Stimulated activated memory B cell treated with anti-CD40 and anti-IgM and Interleukin-4, amounts not matched to agents 10 μg/mL and 1 μg/mL and 100 μg/mL, for 72 hours (primary cell): ENCODE data around the gene COMMD1.
"Not testable (repeated sequence)": the region's sequence is repeated elsewhere in the genome, so short reads cannot be mapped to it uniquely, and the experiment has no call there.

Experiments used
- ATAC-seq: fragments of 150-1000 bp; cut with Tn5 transposase; 2 replicates; pipeline ENCODE4 v1.10.0; 2021
- H3K27ac Mint-ChIP-seq: one replicate; pipeline ENCODE4 v1.8.0; 2022; ENCODE audit warnings: mild to moderate bottlenecking, mixed read lengths
- H3K27me3 Mint-ChIP-seq: one replicate; pipeline ENCODE4 v1.8.0; 2022; ENCODE audit warnings: mixed read lengths
- H3K36me3 Mint-ChIP-seq: one replicate; pipeline ENCODE4 v1.8.0; 2022; ENCODE audit warnings: mixed read lengths
- H3K4me1 Mint-ChIP-seq: one replicate; pipeline ENCODE4 v1.8.0; 2022; ENCODE audit warnings: mixed read lengths
- H3K4me3 Mint-ChIP-seq: one replicate; pipeline ENCODE4 v1.8.0; 2022; ENCODE audit warnings: mild to moderate bottlenecking, moderate library complexity, mixed read lengths
- H3K9me3 Mint-ChIP-seq: one replicate; pipeline ENCODE4 v1.8.0; 2022; ENCODE audit warnings: mixed read lengths

The COMMD1 gene

DNA sequence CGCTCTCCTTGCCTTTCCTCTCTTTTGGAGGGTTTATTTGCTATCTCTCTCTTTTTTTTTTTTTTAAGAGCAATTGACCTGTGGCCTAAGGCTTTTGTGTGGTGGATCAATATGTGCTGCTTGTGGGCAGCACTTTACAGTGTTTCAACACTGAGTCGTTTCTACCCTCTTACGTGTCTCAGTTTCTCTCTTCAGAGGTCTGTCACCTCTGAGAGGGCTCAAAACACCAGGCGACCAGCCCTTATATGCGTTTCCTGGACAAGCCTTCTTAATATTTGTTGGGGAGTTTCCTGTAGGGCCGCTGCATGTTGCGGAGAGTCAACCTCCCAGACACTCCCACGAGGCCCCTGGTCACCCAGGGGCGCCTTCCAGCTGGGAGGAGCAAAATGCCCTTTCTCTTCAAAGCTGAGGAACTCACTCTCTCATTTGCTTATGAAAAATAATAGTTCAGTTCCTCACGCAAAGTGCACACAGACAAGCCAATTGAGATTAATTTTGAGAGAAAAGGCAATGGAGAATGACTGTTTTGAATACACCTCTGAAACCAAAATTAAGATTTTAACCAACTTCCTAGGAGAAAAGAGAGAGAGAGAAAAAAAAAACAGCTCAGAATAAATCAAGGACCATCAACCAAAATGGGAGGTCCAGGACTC lies 194.2 kb downstream of the COMMD1 start:
- Mint-ChIP-seq H3K9me3 (no peaks in the 10 kb centered on the region), H3K27me3 (no peaks in the 10 kb centered on the region), H3K4me1 (peaks cover 46% of the 10 kb centered on the region), H3K27ac (peak overlapping the region; percentile 98), H3K4me3 (peak overlapping the region; percentile 79), H3K36me3 (peaks cover 7% of the 10 kb centered on the region)
- ATAC-seq: peak; percentile 95

DNA sequence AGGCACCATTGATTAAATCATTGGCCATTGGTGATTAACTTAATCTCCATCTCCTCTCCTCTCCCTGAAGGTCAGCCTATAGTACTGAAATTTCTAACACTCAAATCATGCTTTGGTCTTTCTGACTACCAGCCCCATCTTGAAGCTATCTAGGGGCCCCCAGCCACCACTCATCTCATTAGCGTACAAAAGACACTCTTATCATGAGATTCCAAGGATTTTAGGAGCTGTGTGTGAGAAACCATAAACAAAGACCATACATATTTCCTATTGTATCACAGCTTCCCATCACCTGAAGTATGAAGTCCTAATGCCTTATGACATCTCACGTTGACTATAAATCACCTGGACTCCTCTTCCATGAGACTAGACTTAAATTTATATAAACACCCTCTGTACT lies 196.4 kb downstream of the COMMD1 start:
- Mint-ChIP-seq H3K27me3 (no peaks in the 10 kb centered on the region), H3K4me3 (no peak overlapping the region), H3K36me3 (peaks cover 7% of the 10 kb centered on the region), H3K27ac (peak overlapping the region; percentile 69), H3K4me1 (peaks cover 50% of the 10 kb centered on the region), H3K9me3 (no peaks in the 10 kb centered on the region)
- ATAC-seq: no peak

DNA sequence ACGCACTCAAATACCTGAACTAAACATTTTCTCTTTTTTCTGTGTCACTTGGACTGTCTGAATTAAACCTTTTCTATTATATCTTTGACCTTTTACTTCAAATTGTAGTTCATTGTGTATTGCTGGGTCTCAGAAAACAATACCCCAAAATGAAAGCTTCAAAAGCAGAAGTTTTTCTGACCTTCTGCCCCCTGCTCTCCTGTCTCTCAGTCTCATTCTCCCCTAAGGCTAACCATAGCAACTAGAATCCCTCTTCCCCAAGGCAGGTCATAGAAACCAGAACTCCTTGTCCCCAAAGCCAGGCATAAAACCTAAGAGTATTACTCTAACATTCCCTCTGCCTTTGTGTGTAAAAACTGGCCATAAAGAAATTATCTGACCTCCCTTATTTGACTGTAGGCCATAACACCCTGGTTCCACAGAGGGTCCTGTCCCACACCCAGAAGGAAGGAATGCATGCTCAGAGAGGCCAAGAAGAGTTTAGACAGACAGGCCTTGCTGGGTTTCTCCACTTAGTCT lies 197.0 kb downstream of the COMMD1 start:
- Mint-ChIP-seq H3K9me3 (no peaks in the 10 kb centered on the region), H3K4me3 (no peak overlapping the region), H3K4me1 (peaks cover 48% of the 10 kb centered on the region), H3K27ac (peak overlapping the region; percentile 69), H3K36me3 (peaks cover 7% of the 10 kb centered on the region), H3K27me3 (no peaks in the 10 kb centered on the region)
- no peak for ATAC-seq

DNA sequence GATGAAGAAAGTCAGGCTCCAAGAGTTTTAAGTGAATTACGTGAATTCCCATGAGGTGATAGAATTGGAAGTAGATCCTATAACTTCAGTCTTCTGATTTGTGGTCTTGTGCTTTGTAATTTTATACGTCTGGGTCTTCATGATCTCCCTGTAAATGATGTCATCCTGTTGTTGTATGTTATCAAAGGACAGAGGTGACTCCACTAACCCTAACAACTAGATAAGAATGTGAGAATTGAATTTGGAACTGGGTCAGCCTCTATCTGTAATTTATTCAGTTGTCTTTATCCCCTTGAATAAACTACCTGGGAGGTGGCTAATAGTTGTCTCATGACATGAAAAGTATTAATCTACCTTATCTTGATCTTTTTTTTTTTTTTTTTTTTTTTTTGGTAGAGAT lies 204.1 kb downstream of the COMMD1 start:
- Mint-ChIP-seq H3K9me3 (no peaks in the 10 kb centered on the region), H3K27ac (no peak overlapping the region), H3K4me1 (peaks cover 6% of the 10 kb centered on the region), H3K4me3 (no peak overlapping the region), H3K27me3 (no peaks in the 10 kb centered on the region), H3K36me3 (peaks cover 8% of the 10 kb centered on the region)
- ATAC-seq: no peak

DNA sequence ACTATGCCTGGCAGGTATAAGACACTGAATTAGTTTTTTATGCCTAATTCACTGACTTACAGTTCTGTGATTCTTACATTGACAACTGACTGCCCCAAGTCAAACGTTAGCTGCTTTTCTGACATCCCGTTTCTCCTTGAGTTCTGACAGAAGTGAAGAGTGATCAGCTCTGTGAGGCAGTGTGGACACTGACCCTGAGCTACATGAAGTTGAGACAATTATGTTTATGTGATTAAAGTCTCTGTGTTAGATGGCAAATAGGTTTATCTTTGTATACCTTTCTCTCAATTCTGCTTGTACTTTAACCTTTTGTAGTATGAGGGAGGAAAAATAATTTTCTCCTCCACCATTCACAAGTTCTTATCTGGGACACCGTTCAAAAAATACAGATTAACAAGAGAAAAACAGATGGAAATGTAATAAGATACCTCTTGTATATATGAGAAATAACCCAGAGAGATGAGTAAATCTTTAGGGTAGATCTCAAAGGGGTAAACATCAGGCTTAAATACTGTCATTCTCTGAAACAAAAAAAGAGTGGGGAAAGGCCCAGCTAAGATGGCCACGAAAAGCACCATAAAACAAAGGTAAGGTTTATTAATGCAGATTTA lies 205.0 kb downstream of the COMMD1 start:
- H3K36me3 Mint-ChIP-seq: peaks cover 8% of the 10 kb centered on the region
- H3K27ac Mint-ChIP-seq: no peak overlapping the region
- no peaks in the 10 kb centered on the region for H3K9me3 Mint-ChIP-seq
- no peaks in the 10 kb centered on the region for H3K27me3 Mint-ChIP-seq
- no peak overlapping the region for H3K4me3 Mint-ChIP-seq
- no peak for ATAC-seq
- peaks cover 16% of the 10 kb centered on the region for H3K4me1 Mint-ChIP-seq

DNA sequence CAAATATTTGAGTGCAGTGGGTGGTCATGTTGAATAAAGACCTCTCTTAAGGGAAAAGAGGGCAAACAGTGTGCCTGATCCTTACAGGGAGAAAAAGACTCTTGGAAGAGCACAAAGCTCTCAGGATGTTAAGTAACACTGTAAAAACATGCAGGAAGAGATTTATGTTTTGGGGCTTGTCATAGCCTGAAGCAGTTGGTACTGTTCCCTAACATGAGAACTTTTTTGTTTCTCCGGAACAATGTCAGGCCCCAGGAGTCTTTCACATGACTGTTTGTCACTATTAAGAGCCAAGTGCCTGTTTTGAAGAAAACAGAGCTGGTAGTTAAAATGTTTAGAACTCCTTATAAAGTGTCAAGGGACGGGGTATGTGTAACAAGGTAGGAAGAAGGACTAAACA lies 206.7 kb downstream of the COMMD1 start:
- H3K9me3 Mint-ChIP-seq: no peaks in the 10 kb centered on the region
- H3K27ac Mint-ChIP-seq: no peak overlapping the region
- ATAC-seq: no peak
- peaks cover 19% of the 10 kb centered on the region for H3K4me1 Mint-ChIP-seq
- no peak overlapping the region for H3K4me3 Mint-ChIP-seq
- H3K27me3 Mint-ChIP-seq: no peaks in the 10 kb centered on the region
- peaks cover 8% of the 10 kb centered on the region for H3K36me3 Mint-ChIP-seq

DNA sequence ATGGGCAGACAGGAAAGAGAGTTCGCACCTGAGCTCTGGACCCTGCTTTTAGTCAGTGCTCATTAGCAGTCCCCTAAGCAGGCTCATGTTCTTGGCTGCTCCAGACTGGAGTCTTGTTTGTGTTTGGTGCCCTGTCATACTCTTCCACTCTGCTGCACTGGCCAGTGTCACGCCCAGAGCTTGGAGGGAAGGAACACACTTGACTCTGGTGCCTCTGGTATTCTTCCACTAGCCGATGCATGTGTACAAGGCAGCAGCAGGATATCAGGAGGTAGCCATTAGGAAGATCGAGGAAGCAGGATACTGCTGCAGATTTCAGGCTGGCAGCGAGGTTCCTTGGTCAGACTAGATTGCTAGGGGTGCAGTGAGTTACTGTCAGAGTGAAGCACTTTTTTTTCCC lies 209.1 kb downstream of the COMMD1 start:
- ATAC-seq: no peak
- peak overlapping the region; percentile 30 for H3K27ac Mint-ChIP-seq
- peaks cover 8% of the 10 kb centered on the region for H3K36me3 Mint-ChIP-seq
- peaks cover 29% of the 10 kb centered on the region for H3K4me1 Mint-ChIP-seq
- H3K9me3 Mint-ChIP-seq: no peaks in the 10 kb centered on the region
- no peaks in the 10 kb centered on the region for H3K27me3 Mint-ChIP-seq
- H3K4me3 Mint-ChIP-seq: no peak overlapping the region

DNA sequence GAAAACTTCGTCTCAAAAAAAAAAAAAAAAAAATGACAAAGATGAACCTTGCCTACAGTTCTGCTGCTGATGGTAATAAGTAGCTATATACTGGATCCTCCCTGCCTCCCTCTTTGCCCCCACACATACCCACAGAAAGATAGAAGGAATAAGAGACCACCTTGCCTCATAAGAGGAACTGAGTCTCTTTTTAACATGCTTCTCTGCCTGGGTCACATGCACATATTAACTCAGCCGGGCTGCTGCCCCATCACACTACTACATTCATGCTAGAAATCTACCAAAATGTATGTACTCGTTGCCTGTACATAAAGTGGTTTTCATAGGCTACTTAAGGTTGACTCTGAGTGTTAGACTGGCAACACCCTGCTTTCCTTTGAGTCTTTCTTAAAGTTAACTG lies 211.5 kb downstream of the COMMD1 start:
- H3K4me1 Mint-ChIP-seq: peaks cover 39% of the 10 kb centered on the region
- no peaks in the 10 kb centered on the region for H3K36me3 Mint-ChIP-seq
- H3K27me3 Mint-ChIP-seq: no peaks in the 10 kb centered on the region
- no peak overlapping the region for H3K4me3 Mint-ChIP-seq
- peak; percentile 53 for ATAC-seq
- no peaks in the 10 kb centered on the region for H3K9me3 Mint-ChIP-seq
- no peak overlapping the region for H3K27ac Mint-ChIP-seq

DNA sequence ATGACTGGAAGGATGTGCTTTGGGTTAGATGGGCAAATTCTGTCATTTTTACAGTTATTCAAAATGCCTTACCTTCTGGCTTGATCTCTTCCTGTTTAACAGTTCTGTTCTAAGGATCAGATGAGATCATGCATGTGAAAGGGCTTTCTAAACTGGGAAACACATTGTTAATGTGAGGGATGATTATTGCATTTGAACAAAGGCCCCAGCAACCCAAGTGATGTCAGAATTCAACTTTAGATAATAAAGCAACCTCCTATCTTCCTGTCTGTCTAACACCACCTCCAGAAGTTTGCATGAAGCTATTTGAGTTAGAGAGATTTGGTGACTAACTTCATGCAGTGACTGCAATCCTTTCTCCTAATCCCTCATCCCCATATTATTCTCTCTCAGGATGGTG lies 212.7 kb downstream of the COMMD1 start:
- no peak overlapping the region for H3K27ac Mint-ChIP-seq
- peaks cover 39% of the 10 kb centered on the region for H3K4me1 Mint-ChIP-seq
- no peak overlapping the region for H3K4me3 Mint-ChIP-seq
- no peaks in the 10 kb centered on the region for H3K36me3 Mint-ChIP-seq
- no peaks in the 10 kb centered on the region for H3K27me3 Mint-ChIP-seq
- no peak for ATAC-seq
- no peaks in the 10 kb centered on the region for H3K9me3 Mint-ChIP-seq

DNA sequence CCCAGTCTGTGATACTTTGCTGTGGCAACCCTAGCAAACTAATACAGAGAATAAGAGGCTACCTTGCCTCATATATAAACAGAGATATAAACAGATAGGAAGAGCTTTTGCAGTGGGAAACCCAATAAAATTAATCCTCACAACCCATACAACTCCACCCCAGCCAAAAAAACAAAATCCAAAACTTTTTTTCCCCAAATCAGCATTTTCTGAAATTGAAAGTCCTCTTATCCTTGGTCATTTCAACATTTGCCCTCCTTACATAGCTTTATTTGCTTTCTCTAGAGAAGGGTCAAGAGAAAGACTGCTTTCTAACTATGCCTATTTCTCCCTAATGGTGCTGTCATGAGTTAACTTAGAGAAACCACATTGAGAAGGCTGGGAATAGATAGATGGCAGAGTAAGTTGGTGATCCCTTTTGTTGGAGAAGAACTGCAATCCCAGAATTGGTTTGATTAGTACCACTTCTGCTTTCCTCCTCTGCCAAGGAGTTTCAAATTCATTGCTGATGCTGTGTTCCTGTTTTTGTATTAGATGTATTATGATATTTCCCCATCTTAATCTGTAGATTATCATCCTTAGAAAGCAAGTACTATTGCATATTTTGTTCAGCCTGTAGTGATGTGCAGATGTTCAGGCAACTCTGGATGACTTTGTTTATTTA lies 214.0 kb downstream of the COMMD1 start:
- Mint-ChIP-seq H3K4me1 (peaks cover 39% of the 10 kb centered on the region), H3K27me3 (no peaks in the 10 kb centered on the region), H3K9me3 (no peaks in the 10 kb centered on the region), H3K36me3 (no peaks in the 10 kb centered on the region), H3K27ac (no peak overlapping the region), H3K4me3 (no peak overlapping the region)
- no peak for ATAC-seq

DNA sequence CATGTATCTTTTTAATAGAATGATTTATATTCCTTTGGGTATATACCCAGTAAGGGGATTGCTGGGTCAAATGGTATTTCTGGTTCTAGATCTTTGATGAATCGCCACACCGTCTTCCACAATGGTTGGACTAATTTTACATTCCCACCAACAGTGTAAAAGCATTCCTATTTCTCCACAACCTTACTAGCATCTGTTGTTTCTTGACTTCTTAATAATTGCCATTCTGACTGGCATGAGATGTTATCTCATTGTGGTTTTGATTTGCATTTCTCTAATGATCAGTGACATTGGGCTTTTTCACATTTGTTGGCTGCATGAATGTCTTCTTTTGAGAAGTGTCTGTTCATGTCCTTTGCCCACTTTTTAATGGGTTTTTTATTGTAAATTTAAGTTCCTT lies 220.8 kb downstream of the COMMD1 start:
- H3K4me3 Mint-ChIP-seq, ATAC-seq, H3K9me3 Mint-ChIP-seq, H3K36me3 Mint-ChIP-seq, H3K27me3 Mint-ChIP-seq: not testable (repeated sequence)
- H3K4me1 Mint-ChIP-seq: peaks cover 41% of the 10 kb centered on the region
- peak overlapping the region; percentile 23 for H3K27ac Mint-ChIP-seq

DNA sequence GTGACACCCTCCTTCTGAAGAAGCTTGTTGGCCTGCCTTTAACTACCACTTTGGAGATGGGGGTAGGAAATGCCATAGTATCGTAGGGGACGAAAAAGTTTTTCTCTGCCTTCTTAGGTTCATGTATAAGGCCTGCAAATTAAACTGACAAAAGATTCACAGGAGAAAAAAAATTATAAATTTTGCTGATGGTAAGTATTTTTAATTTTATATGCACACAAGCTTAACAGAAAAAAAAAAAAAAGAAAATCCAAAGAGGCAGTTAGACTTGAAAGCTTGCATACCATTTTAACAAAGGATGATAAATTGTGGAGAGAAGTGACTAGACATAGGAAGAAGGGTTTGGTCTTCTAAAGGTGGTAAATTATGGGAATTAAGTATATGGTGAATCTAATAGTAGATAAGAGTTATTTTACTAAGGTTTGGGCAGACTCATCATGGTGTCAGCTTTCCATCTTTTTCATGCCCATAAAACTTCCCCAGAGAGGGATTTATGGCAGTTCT lies 227.9 kb downstream of the COMMD1 start:
- Mint-ChIP-seq H3K36me3 (peaks cover 7% of the 10 kb centered on the region), H3K27me3 (no peaks in the 10 kb centered on the region), H3K27ac (no peak overlapping the region), H3K4me3 (no peak overlapping the region), H3K9me3 (no peaks in the 10 kb centered on the region), H3K4me1 (peaks cover 32% of the 10 kb centered on the region)
- no peak for ATAC-seq

DNA sequence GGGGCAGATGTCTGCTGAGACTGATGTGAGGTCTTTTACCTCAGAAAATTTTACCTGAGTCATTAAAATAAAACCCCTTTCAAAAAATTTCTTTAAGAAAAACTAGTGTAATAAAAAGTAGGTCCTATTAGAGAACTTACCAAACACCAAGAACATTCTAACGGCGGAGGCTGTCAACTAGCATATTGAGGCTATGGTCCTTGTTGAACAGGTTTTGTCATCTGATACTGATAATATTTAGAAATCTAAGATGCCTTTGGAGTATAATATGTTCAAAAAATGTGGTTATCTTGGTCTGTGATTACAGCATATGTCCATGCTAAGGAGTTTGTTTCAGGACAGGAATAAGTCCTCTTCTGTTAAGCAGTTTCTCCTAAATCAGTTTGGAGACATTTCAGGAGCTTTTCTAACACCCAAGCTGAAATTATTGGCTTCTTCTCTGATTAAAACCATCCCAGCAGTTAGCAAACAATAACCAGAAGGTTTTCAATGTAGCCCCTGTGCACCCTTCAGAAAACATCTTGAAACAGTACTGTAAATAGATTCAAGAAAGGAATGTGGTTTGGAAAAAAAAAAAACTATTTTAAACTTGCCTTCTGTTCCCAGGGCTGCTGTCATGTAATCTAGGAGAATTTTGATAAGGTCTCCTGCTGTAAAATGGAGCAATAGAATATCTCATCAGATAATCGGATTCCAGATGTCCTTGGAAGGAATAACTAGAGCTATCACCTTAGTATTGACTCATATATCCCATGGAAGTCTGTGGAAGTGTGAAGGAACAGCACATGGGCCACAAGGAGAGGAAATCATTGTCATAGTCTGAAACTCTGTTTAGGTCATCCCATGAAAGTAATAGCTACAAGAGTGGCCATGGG lies 231.7 kb downstream of the COMMD1 start:
- Mint-ChIP-seq H3K36me3 (peaks cover 7% of the 10 kb centered on the region), H3K4me1 (peaks cover 17% of the 10 kb centered on the region), H3K9me3 (no peaks in the 10 kb centered on the region), H3K27me3 (no peaks in the 10 kb centered on the region), H3K27ac (no peak overlapping the region), H3K4me3 (no peak overlapping the region)
- no peak for ATAC-seq

DNA sequence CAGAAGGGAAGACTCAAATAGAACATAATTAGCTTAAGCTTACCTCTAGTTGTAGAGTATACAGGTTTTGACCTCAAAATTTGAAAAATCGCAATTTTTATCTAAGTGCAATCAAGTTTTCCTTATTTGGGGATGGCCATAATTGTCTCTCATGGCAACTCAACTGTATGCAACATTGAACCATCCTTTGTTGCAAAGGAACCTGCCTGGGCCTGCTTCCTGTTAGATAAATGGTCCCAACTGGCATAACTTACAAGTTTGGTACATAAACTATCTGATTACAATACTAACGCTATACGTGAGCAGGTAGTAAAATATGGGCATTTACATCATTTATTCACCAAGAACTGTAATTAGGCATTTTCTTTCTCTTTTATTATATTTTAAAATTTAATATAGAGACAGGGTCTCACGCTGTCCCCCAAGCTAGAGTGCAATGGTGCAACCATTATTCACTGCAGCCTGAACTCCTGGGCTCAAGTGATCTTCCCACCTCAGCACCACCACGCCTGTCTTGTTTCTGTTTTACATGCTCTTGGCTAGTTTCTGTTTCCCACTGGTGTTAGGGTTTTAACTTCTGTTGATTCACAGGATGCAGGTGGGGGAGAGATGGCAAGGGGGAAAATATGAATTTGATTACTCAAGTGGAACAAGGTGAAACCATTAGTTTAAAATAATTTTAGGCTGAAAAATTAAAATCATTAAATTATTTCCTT lies 235.1 kb downstream of the COMMD1 start:
- Mint-ChIP-seq H3K4me1 (peaks cover 31% of the 10 kb centered on the region), H3K9me3 (no peaks in the 10 kb centered on the region), H3K27ac (peak overlapping the region; percentile 69), H3K27me3 (no peaks in the 10 kb centered on the region), H3K36me3 (peaks cover 13% of the 10 kb centered on the region), H3K4me3 (no peak overlapping the region)
- ATAC-seq: no peak
